Activated naive CD4-positive, alpha-beta T cell treated with anti-CD3 and anti-CD28 coated beads for 36 hours (primary cell): ENCODE data around the gene RUNX1. TPM values are rescaled to one million over a fixed set of nuclear protein-coding genes. Genes with fewer than 3 reads are reported as not detected.
A peak's percentile ranks its signal among the peaks of the same experiment; 100 is the strongest.

Experiments used
- CTCF ChIA-PET: fragments of 350-600 bp; sonication (Branson Sonifier 250); formaldehyde crosslinking; loops from one replicate; lab custom pipeline; 2021; ENCODE audit warnings: antibody characterized with exemption; lab: Charles Lee
- DNase-seq: peaks from one replicate; pipeline ENCODE4 v3.0.0-alpha.2; 2020
- H3K27ac Mint-ChIP-seq: one replicate; pipeline ENCODE4 v1.8.0; 2021; ENCODE audit warnings: mild to moderate bottlenecking, mixed read lengths
- H3K27me3 Mint-ChIP-seq: one replicate; pipeline ENCODE4 v1.8.0; 2021; ENCODE audit warnings: low read depth, mixed read lengths
- H3K36me3 Mint-ChIP-seq: one replicate; pipeline ENCODE4 v1.8.0; 2021; ENCODE audit warnings: low read depth, mixed read lengths
- H3K4me1 Mint-ChIP-seq: one replicate; pipeline ENCODE4 v1.8.0; 2021; ENCODE audit warnings: low read depth, mixed read lengths
- H3K4me3 Mint-ChIP-seq: one replicate; pipeline ENCODE4 v1.8.0; 2021; ENCODE audit warnings: mild to moderate bottlenecking, moderate library complexity, mixed read lengths
- H3K9me3 Mint-ChIP-seq: one replicate; pipeline ENCODE4 v1.8.0; 2021; ENCODE audit warnings: mixed read lengths
- intact Hi-C: fragments of 100-400 bp; cut with micrococcal nuclease; formaldehyde crosslinking; loops from one replicate; pipeline ENCODE4 v1.15.1; 2023
- total RNA-seq, 2 experiments: library from RNA; stranded (reverse); gene quantifications; one replicate each; pipeline ENCODE4 v1.2.3, GENCODE V29; 2021

The RUNX1 gene
- total RNA-seq, 2 experiments from 2014 or later, result 36.9 to 41.0 TPM

DNA sequence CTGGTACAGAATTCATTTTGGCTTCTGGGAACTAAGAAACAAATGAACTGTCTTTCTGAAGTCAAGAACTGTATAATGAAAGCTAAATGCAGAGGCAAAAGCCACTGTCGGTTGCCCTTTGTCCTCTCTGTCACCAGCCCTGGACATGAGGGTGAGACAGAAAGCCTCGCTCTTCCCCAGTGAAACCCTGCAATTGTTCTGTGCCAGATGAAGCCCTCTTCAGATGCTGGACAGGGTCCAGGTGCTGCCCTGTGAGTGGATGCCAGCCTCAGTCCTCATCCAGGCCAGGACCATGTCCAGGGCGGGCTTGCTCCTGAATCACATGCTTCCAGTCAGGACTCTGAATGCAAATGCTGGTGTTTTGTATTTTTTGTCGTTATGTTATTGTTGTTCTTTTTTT is 138.7 kb downstream of the RUNX1 start:
- no peak for DNase-seq
- Mint-ChIP-seq H3K9me3 (no peaks in the 10 kb centered on the region), H3K4me1 (peaks cover 75% of the 10 kb centered on the region), H3K27ac (no peak overlapping the region), H3K36me3 (peaks cover 2% of the 10 kb centered on the region), H3K4me3 (no peak overlapping the region), H3K27me3 (no peaks in the 10 kb centered on the region)
- intact Hi-C loops, result loop anchor here (1.0 kb wide), 1 partner anchor 8 kb away; no protein-coding TSS in a partner anchor
- CTCF ChIA-PET, result no interaction called here

DNA sequence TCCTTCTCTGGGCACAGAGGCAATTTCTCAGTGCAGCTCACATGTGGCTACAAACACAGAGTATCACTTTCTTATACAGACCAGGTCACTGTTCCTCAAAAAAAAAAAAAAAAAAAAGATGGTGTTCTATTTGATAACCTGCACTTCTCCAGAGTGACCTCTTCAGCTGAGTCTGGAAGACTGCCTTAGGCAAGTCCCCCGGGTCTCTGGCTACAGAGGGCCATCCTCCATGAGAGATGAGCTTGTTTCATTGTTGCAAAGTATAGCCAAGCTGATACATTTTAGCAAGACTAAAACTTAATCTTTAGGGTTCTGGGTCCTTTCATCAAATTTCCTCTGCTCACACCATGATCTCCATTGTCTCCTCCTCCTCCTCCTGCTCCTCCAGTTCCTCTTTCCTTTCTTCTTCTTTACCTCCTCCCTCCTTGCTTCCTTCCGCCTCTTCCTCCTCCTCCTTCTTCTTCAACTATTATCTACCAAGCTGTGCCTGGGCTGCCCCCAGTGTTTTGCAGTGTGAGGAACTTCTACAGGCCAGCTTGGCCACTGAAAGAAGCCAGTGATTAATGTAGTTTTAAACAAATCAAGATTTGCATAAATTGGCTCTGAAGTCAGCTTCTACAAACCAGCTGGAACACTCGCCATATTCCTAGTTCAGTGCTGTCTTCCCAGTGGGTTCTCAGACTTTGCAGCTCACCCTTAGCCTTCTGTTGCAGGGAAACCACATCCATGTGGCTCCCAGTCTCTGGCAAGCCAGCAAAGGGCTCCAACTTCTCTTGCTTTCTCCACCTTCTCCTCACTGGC is 139.4 kb downstream of the RUNX1 start:
- Mint-ChIP-seq H3K27me3 (no peaks in the 10 kb centered on the region), H3K4me3 (no peak overlapping the region), H3K27ac (no peak overlapping the region), H3K9me3 (no peaks in the 10 kb centered on the region), H3K4me1 (peaks cover 78% of the 10 kb centered on the region), H3K36me3 (peaks cover 2% of the 10 kb centered on the region)
- CTCF ChIA-PET, result interaction anchor here (0.7 kb wide), 1 partner anchor 11 kb away, joined by 5 read pairs; no protein-coding TSS in a partner anchor
- DNase-seq, result no peak
- intact Hi-C loops, result loop anchor here (1.0 kb wide), 1 partner anchor 7 kb away; no protein-coding TSS in a partner anchor

DNA sequence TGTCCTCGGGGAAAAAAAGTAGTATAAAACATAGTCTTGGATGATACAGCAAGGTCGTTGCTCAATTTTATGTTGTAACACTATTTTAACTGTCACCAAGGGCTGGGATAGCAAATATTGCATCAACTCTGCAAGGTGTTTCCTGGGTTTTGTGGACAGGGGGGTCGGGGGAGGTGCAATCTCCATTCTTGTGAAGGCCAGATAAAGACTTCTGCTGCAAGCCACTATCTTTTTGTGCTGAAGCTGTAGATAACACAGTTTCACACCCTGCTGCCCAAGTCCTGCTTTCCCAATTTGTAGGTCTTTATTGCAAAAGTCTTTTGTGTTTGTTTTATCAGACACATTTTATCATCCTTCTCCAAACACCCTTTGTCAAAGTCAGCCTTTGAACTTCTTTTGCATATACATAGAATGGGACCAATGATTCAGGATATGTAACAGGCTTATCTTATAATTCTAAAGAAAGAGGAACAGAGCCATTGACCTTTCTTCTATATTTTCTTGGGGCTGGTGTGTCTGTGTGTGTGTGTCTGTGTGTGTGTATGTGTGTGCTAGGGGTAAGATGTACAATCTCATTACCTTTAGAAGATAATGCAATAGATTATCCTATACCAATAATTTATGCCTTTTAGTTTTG is 140.6 kb downstream of the RUNX1 start:
- intact Hi-C loops, result no loop called here
- peak; percentile 24 for DNase-seq
- no peak overlapping the region for H3K4me3 Mint-ChIP-seq
- no peaks in the 10 kb centered on the region for H3K9me3 Mint-ChIP-seq
- H3K27ac Mint-ChIP-seq, result no peak overlapping the region
- CTCF ChIA-PET, result no interaction called here
- peaks cover 2% of the 10 kb centered on the region for H3K36me3 Mint-ChIP-seq
- peaks cover 80% of the 10 kb centered on the region for H3K4me1 Mint-ChIP-seq
- H3K27me3 Mint-ChIP-seq, result no peaks in the 10 kb centered on the region

DNA sequence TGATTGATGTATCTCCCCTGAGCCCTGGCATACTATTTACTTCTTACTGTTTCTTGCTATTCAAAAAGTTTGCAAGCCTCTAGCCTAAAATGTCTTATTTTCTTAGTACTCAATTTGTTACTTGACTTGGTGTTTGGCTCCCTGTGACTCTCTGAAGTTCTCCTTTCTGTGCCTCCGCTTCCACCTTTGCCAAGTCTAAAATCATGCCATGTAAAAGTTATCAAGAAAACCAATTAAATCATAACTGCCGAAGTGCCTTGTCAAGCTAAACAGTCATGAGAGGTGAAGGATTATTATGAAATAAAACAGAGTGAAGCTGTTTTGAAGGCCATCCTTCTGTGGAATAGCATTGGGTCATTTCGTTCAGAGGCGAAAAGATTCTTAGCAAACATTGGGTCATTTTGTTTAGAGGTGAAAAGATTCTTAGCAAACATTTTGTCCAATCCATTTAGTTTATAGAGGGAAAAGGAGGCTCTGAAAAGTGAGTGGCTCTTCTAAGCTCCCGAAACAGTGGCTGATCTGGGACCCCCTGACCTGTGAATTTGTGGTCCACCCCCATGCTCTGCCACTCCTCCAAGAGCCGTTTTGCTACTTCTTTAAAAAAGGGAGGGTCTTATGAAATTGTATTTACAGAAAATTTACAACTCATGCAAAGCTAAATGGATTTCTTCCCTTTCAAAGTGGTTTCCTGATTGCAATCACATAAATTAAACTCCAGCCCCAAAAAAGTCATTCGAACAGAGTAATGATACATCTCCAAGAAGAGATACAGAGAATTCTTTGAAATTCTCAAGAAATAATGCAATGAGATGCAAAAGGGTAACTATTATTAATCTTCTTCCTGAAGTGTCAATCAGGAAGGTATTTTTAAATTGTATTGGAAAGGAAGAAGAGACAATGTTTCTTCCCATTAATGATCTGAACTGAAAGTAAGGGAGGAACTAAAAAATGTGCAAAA is 141.4 kb downstream of the RUNX1 start:
- intact Hi-C loops, result no loop called here
- peaks cover 77% of the 10 kb centered on the region for H3K4me1 Mint-ChIP-seq
- no peak overlapping the region for H3K27ac Mint-ChIP-seq
- H3K9me3 Mint-ChIP-seq, result no peaks in the 10 kb centered on the region
- no peaks in the 10 kb centered on the region for H3K27me3 Mint-ChIP-seq
- H3K4me3 Mint-ChIP-seq, result no peak overlapping the region
- CTCF ChIA-PET, result interaction anchor here (0.6 to 1.3 kb wide), 2 partner anchors 12 to 34 kb away, joined by 3 read pairs; no protein-coding TSS in a partner anchor
- no peak for DNase-seq
- peaks cover 2% of the 10 kb centered on the region for H3K36me3 Mint-ChIP-seq

DNA sequence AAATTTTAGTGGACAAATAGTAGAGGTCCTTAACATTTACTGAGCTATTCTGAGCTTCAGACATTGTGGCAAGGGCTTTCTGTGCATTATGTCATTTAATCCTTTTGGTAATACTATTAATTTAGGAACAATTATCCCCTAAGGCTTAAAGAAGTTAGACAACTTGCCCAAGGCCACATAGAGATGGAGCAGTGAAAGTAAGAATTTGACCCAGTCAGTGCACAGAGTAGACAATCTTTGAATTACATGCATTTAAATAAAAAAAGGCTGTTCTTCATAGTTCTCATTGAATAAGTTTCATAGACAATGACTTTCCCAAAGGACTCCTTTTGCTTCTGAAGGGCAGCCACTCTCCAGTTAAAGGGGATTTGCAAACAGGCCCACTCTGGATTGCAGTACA is 142.7 kb downstream of the RUNX1 start:
- H3K27ac Mint-ChIP-seq, result no peak overlapping the region
- H3K4me1 Mint-ChIP-seq, result peaks cover 66% of the 10 kb centered on the region
- H3K9me3 Mint-ChIP-seq, result no peaks in the 10 kb centered on the region
- no peak for DNase-seq
- H3K36me3 Mint-ChIP-seq, result peaks cover 3% of the 10 kb centered on the region
- intact Hi-C loops, result no loop called here
- no peaks in the 10 kb centered on the region for H3K27me3 Mint-ChIP-seq
- H3K4me3 Mint-ChIP-seq, result no peak overlapping the region
- CTCF ChIA-PET, result interaction anchor here (1.2 to 1.3 kb wide), 2 partner anchors 11 to 35 kb away, joined by 3 read pairs; no protein-coding TSS in a partner anchor

DNA sequence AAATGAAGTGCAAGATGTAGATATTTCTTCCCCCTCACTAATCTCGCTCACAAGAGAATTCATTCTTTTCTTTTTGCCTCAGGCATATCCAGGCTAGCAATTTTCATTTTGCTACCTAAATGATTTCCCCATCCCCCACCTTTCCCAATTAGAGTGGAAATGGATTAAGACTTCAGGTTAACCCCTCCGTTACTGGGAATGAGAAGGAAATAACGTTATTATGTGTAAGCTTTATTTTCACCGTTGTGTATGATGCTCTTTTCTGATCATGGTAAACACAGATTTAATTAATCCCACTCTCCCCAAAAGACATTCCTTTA is 143.9 kb downstream of the RUNX1 start:
- Mint-ChIP-seq H3K4me3 (no peak overlapping the region), H3K27ac (no peak overlapping the region), H3K27me3 (no peaks in the 10 kb centered on the region), H3K4me1 (peaks cover 60% of the 10 kb centered on the region), H3K36me3 (peaks cover 3% of the 10 kb centered on the region), H3K9me3 (no peaks in the 10 kb centered on the region)
- CTCF ChIA-PET, result interaction anchor here (1.0 to 1.1 kb wide), 2 partner anchors 9 to 84 kb away, joined by 3 read pairs; no protein-coding TSS in a partner anchor
- intact Hi-C loops, result no loop called here
- no peak for DNase-seq

DNA sequence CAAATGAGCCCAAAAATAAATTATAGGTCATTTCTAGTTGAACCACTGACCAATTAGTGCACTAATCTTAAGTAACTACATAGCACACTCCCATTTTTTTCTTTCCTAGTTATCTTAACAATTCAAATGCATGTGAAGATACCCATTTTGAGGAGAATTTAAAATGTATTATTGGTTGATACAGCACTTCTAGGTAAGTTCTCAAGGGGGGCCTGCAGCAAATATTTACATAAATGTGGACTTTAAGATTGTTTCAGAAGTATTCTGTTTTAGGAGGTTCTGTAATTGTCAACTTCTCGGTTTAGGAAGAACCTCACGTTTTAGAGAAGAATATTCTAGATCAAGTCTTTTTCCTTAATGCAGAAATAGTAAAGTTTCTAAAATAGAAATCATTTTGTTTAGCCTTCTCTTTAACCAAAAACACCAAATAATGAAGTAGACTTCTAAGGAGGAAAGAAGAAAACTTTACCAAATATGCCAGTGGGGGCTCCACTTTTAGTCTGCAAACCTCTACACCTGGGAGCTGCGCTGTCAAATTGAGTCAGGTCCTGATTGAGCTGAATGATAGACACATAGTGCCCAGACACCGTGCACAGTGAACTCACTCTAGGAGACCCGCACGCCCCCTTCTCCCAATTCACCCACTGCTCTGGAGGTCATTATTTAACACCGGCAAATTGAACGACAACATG is 144.4 kb downstream of the RUNX1 start:
- Mint-ChIP-seq H3K9me3 (no peaks in the 10 kb centered on the region), H3K4me3 (no peak overlapping the region), H3K27ac (no peak overlapping the region), H3K27me3 (no peaks in the 10 kb centered on the region), H3K4me1 (peaks cover 55% of the 10 kb centered on the region), H3K36me3 (peaks cover 2% of the 10 kb centered on the region)
- CTCF ChIA-PET, result interaction anchor here (1.0 to 1.1 kb wide), 2 partner anchors 10 to 85 kb away, joined by 3 read pairs; no protein-coding TSS in a partner anchor
- intact Hi-C loops, result no loop called here
- no peak for DNase-seq

DNA sequence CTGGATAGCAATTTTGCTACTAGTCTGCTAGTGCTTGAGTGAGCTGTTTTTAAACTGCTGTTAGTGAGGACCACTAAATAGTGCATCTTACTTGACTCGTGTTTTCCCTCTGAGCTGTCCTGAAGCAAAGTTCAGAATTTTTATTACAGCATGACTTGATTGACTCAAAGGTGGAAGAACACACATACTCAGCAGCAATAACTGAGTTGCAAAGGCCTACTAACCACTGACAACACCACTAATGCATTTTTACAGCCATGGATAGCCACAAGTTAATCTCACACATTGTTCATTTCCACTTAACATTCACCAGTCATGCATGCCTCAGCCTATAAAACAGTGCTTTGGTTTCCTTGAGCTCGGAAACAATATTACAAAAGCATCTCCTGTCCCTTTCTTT is 148.7 kb downstream of the RUNX1 start:
- H3K4me1 Mint-ChIP-seq, result peaks cover 43% of the 10 kb centered on the region
- H3K4me3 Mint-ChIP-seq, result no peak overlapping the region
- CTCF ChIA-PET, result no interaction called here
- no peaks in the 10 kb centered on the region for H3K27me3 Mint-ChIP-seq
- peaks cover 13% of the 10 kb centered on the region for H3K36me3 Mint-ChIP-seq
- intact Hi-C loops, result no loop called here
- peaks cover 4% of the 10 kb centered on the region for H3K9me3 Mint-ChIP-seq
- no peak for DNase-seq
- no peak overlapping the region for H3K27ac Mint-ChIP-seq

DNA sequence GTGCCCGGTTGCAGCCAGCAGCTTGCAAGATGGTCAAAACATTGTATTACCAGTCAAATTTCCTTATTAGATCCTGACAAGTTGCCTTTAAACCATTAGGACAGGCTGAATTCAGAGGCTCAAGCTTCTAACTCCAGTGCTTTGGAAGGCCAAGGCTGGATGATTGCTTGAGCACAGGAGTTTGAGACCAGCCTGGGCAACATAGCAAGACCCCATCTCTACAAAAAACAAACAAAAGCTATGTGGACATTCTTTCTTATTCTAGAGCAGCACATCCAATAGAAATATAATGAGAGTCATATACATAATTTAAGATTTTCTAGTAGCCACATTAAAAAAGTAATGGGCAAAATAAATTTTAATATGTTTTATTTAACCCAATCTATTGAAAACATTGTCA is 149.3 kb downstream of the RUNX1 start:
- Mint-ChIP-seq H3K4me3 (no peak overlapping the region), H3K4me1 (peaks cover 42% of the 10 kb centered on the region), H3K9me3 (peaks cover 4% of the 10 kb centered on the region), H3K27me3 (no peaks in the 10 kb centered on the region), H3K27ac (no peak overlapping the region), H3K36me3 (peaks cover 13% of the 10 kb centered on the region)
- CTCF ChIA-PET, result no interaction called here
- no peak for DNase-seq
- intact Hi-C loops, result no loop called here

DNA sequence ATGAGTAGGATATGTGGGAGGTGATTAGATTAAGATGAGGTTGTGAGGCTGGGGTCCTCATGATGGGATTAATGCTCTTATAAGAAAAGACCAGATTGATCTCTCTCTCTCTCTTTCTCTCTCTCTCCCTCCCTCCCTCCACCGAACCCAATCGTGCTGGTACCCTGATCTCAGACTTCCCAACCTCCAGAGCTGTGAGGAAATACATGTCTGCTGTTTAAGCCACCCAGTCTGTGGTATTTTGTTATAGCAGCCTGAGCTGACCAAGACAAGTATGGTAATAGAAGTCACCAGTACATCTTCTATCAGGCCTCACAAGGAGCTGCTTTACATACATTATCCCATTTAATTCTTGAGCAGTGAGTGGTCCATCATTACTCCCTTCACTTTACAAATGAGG is 149.8 kb downstream of the RUNX1 start:
- Mint-ChIP-seq H3K4me1 (peaks cover 43% of the 10 kb centered on the region), H3K27ac (no peak overlapping the region), H3K9me3 (peaks cover 4% of the 10 kb centered on the region), H3K27me3 (no peaks in the 10 kb centered on the region), H3K36me3 (peaks cover 13% of the 10 kb centered on the region), H3K4me3 (no peak overlapping the region)
- intact Hi-C loops, result no loop called here
- DNase-seq, result no peak
- CTCF ChIA-PET, result no interaction called here

DNA sequence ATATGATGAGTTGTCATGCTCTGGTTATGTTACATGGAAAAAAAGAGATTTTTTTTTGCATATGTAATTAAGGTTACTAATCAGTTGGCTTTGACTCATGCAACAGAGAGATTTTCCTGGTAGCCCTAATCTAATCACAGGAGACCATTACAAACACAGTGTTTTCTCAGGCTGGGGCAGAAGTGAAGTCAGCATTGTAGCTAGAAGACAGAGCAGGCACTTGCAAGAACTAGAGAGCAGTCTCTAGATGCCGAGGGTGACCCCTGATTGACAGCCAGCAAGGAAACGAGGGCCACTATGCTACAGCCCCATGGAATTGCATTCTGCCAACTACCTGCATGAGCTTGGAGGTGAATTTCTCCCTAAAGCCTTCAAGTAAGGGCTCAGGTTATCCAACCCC is 151.3 kb downstream of the RUNX1 start:
- CTCF ChIA-PET, result interaction anchor here (0.5 kb wide), 1 partner anchor 515 kb away, joined by 3 read pairs; no protein-coding TSS in a partner anchor
- H3K9me3 Mint-ChIP-seq, result peaks cover 4% of the 10 kb centered on the region
- no peak overlapping the region for H3K4me3 Mint-ChIP-seq
- H3K27ac Mint-ChIP-seq, result peak overlapping the region; percentile 11
- H3K4me1 Mint-ChIP-seq, result peaks cover 52% of the 10 kb centered on the region
- peaks cover 13% of the 10 kb centered on the region for H3K36me3 Mint-ChIP-seq
- H3K27me3 Mint-ChIP-seq, result no peaks in the 10 kb centered on the region
- DNase-seq, result no peak
- intact Hi-C loops, result no loop called here
